Heart left ventricle (tissue), 13 donors: ENCODE results near the gene COPZ1.

ENCODE experiments used
- POLR2A ChIP-seq, 2 donors: fragments of 450-650 bp; IDR thresholded peaks; one replicate each; pipeline ENCODE4 v1.6.1; 2017; ENCODE audit warnings: antibody characterized with exemption in 2 of 2, mild to moderate bottlenecking in 2 of 2, moderate library complexity in 2 of 2
- TF ChIP-seq, protein P1 (sequence below), 12 donors: fragments of 200-600 bp; sonication (generic) in 4 of 12; IDR thresholded peaks; one replicate each; pipeline versions ENCODE4 v1.5.0 to v1.8.0; 2018 to 2022; ENCODE audit warnings: antibody characterized with exemption in 12 of 12, mild to moderate bottlenecking in 5 of 12
- donor health status: ischemic (EF 13 %, LVEDD 7.1; RV severe dilation, severe dysfunction).
- donor health status: DM: no; HTN: yes; CAD: no.
- donor health status: DM: no; HTN: no; CAD: no.
- donor health status: ischemic (EF 25% LVEDD 6.9; RV normal size, moderate dysfunction).
- donor health status: ischemic (EF 25% LVEDD 5.7; RV mildly dilated, moderate dysfunction).
- donor health status: ischemic (EF 35%, LVEDD 5.7; RV mildly dilated, moderate dysfunction).
- donor health status: nonischemic (EF 11% LVEDD 7.7; RV severe dilation, severe dysfunction).
- donor health status: DM: yes; HTN: yes; CAD: no.
- donor health status: PGD.
- donor health status: ischemic (EF 29% LVEDD 5.4; RV normal size, mild dysfunction).
- donor health status: nonischemic (EF 23%, LVEDD 6.1; RV moderate dilation, normal function).

- TF ChIP-seq, protein P1, sequence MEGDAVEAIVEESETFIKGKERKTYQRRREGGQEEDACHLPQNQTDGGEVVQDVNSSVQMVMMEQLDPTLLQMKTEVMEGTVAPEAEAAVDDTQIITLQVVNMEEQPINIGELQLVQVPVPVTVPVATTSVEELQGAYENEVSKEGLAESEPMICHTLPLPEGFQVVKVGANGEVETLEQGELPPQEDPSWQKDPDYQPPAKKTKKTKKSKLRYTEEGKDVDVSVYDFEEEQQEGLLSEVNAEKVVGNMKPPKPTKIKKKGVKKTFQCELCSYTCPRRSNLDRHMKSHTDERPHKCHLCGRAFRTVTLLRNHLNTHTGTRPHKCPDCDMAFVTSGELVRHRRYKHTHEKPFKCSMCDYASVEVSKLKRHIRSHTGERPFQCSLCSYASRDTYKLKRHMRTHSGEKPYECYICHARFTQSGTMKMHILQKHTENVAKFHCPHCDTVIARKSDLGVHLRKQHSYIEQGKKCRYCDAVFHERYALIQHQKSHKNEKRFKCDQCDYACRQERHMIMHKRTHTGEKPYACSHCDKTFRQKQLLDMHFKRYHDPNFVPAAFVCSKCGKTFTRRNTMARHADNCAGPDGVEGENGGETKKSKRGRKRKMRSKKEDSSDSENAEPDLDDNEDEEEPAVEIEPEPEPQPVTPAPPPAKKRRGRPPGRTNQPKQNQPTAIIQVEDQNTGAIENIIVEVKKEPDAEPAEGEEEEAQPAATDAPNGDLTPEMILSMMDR (IDR thresholded peaks at IDR 0.05), result no peak
- no peak for TF ChIP-seq POLR2A (IDR thresholded peaks at IDR 0.05)
These were observed 38.1 kb downstream of the COPZ1 start for GRCh38 chr12:54363047-54363446.
